ENCODE results near the gene DFFA.

Gene DFFA

DNA sequence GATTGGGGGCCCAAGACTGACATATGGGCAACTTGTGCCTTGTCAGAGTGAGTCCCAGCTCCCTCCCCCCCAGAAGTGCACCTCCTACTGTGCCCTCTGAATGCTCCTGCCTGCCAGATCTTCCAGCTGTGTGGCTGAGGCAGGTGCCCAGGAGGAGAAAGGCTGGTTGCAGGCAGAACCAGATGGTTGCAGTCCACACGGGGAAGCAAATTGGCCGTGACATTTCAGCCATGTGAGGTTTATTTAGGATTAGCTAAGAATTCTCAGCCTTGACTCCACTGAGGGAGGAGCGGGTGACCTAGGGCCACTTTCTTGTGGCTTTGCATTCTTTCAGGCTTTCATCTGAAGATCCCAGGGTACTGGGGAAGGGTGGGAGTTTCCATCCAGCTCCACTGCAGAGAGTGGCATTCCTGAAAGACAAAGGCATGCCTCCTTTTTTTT, 36.2 kb upstream of the DFFA start:
- TF ChIP-seq SIN3A (IDR thresholded peaks at IDR 0.05; ENCODE audit: borderline replicate concordance, insufficient read depth, low read length), result no peak
- no peak for TF ChIP-seq POLR2AphosphoS5 (IDR thresholded peaks at IDR 0.05; ENCODE audit: low read depth, low read length)
- no peak for TF ChIP-seq TAF1 (IDR thresholded peaks at IDR 0.05; ENCODE audit: borderline replicate concordance, insufficient read depth, low read length)
- no peak for TF ChIP-seq FOXP2 (optimal IDR thresholded peaks at IDR 0.05; ENCODE audit: borderline replicate concordance, extremely low read depth, extremely low read length, insufficient read depth)
- TF ChIP-seq REST (IDR thresholded peaks at IDR 0.05; ENCODE audit: insufficient read depth in 1 of 2, low read depth in 2 of 2, low read length in 2 of 2), result no peak

DNA sequence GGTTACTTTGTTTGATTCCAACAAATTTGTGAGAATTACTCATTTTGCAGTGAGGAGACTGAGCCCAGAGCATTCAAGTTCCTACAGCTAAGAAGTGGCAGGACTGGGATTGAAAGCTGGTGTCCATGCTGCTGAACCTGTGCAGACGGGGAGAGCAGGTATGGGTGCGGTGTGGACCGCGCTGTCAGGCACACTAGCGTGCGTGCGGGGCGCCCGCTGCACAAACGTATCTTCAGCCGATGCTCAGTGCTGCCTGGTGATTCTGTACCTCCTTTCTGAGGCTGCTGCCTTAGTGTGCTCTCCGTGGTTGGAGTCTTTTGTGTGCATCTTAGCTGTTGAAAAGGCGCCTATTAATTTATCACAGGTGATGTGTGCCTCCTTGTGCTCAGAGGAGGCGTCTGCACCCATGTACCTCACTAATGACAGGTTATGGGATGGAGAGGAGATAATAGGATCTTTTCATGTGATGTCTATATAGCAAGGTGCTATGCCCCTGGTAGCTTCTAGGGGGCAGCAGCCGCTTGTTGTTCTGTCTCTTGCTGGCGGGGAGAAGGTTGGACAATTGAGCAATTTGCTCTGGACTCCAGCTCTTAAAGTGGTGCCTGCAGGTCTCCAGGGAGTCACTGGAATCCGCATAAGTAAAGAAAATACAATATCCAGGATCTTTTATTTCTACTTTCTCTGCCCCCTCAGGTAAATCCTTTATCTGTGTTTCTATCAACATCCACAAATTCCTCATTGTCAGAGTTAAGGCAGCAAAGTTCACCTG, 35.0 kb upstream of the DFFA start:
- TF ChIP-seq FOXP2 (optimal IDR thresholded peaks at IDR 0.05; ENCODE audit: borderline replicate concordance, extremely low read depth, extremely low read length, insufficient read depth) (no peak), POLR2AphosphoS5 (IDR thresholded peaks at IDR 0.05; ENCODE audit: low read depth, low read length) (no peak), REST (IDR thresholded peaks at IDR 0.05; ENCODE audit: insufficient read depth in 1 of 2, low read depth in 2 of 2, low read length in 2 of 2) (no peak), SIN3A (IDR thresholded peaks at IDR 0.05; ENCODE audit: borderline replicate concordance, insufficient read depth, low read length) (no peak), TAF1 (IDR thresholded peaks at IDR 0.05; ENCODE audit: borderline replicate concordance, insufficient read depth, low read length) (no peak)

DNA sequence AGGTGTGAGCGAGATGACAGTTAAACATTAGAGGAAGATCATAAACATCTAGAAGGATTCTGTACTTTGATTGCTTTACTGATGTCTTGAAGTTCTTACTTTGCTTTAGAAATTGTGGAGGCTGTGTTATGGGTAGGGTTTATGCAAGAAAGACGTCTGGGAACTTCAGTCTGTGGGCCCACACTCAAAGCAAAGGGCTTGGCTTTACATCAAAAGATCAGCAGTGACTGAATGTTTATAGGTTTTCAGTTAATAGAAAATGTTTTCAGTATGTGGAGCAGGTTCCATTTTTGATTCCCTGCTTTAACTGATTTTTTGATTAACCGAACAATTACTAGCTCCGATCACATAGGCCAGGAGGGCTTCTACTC, 34.3 kb upstream of the DFFA start:
- TF ChIP-seq POLR2AphosphoS5 (IDR thresholded peaks at IDR 0.05; ENCODE audit: low read depth, low read length) (no peak), TAF1 (IDR thresholded peaks at IDR 0.05; ENCODE audit: borderline replicate concordance, insufficient read depth, low read length) (no peak), FOXP2 (optimal IDR thresholded peaks at IDR 0.05; ENCODE audit: borderline replicate concordance, extremely low read depth, extremely low read length, insufficient read depth) (no peak), REST (IDR thresholded peaks at IDR 0.05; ENCODE audit: insufficient read depth in 1 of 2, low read depth in 2 of 2, low read length in 2 of 2) (no peak), SIN3A (IDR thresholded peaks at IDR 0.05; ENCODE audit: borderline replicate concordance, insufficient read depth, low read length) (no peak)

DNA sequence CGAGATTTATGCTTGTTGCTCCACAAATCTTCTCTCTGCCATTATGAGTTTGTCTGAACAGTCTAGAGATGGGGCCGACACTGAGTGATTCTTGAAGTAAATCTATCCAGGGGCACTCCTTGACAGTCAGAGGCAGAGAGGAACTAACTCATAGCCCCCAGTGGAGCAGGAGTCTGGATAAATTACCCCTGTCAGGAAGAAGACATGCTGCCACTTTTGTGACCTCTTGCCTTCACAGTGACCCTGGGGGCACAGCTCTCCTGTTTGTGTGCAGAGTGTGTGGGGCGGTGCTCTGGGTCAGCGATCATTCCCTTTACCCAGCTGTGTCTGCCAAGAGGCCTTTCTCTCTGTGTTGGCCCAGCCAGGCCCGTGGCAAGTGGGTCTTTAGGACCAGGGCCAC, 31.9 kb upstream of the DFFA start:
- TF ChIP-seq TAF1 (IDR thresholded peaks at IDR 0.05; ENCODE audit: borderline replicate concordance, insufficient read depth, low read length), result no peak
- no peak for TF ChIP-seq REST (IDR thresholded peaks at IDR 0.05; ENCODE audit: insufficient read depth in 1 of 2, low read depth in 2 of 2, low read length in 2 of 2)
- no peak for TF ChIP-seq SIN3A (IDR thresholded peaks at IDR 0.05; ENCODE audit: borderline replicate concordance, insufficient read depth, low read length)
- no peak for TF ChIP-seq POLR2AphosphoS5 (IDR thresholded peaks at IDR 0.05; ENCODE audit: low read depth, low read length)
- no peak for TF ChIP-seq FOXP2 (optimal IDR thresholded peaks at IDR 0.05; ENCODE audit: borderline replicate concordance, extremely low read depth, extremely low read length, insufficient read depth)

Data from PFSK-1 (cell line).